ENCODE measurements around the gene TPM3. TPM values are rescaled to one million over a fixed set of nuclear protein-coding genes. Genes with fewer than 3 reads are reported as not detected.

The TPM3 gene
- total and polyA plus RNA-seq, 10 donors, result 221 to 596 (median 429) TPM

DNA sequence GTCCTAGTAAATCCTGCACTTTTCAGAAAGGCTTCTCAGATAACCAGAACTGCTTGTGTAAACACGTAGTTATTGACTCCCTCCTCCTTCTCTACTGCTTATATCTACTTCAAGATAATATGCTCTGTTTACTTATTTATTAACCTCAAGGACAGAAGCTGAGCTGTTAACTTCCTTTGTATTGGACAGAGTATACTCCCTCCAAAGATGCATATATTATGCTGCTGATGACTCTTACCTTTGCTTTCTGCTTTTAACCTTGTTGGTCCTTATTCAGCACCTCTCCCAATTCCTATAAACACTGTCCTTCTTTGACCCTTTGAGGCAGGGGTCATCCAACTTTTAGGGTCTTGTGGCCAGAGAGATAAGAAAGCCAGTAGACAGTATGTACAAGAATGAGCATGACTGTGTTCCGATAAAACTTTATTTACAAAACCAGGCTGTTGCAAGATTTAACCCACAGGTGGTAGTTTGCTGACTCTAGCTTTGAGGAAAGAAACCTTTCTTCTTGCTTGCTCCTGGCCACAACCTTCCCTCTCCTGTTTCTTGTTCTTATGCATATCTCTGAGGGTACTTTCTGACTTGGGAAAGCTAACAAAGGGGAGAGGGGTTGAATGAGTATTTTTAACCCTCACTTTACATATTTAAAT is 4.9 kb downstream of the TPM3 start:
- no peak for TF ChIP-seq POLR2A (IDR thresholded peaks at IDR 0.05)
- no peak for TF ChIP-seq POLR2AphosphoS5 (IDR thresholded peaks at IDR 0.05)
- TF ChIP-seq, protein P1, sequence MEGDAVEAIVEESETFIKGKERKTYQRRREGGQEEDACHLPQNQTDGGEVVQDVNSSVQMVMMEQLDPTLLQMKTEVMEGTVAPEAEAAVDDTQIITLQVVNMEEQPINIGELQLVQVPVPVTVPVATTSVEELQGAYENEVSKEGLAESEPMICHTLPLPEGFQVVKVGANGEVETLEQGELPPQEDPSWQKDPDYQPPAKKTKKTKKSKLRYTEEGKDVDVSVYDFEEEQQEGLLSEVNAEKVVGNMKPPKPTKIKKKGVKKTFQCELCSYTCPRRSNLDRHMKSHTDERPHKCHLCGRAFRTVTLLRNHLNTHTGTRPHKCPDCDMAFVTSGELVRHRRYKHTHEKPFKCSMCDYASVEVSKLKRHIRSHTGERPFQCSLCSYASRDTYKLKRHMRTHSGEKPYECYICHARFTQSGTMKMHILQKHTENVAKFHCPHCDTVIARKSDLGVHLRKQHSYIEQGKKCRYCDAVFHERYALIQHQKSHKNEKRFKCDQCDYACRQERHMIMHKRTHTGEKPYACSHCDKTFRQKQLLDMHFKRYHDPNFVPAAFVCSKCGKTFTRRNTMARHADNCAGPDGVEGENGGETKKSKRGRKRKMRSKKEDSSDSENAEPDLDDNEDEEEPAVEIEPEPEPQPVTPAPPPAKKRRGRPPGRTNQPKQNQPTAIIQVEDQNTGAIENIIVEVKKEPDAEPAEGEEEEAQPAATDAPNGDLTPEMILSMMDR (IDR thresholded peaks at IDR 0.05 in 8 of 11, conservative IDR thresholded peaks at IDR 0.05 in 3 of 11), result no peak
- intact Hi-C loops (cut with DNase I; ENCODE audit: low total_unique reads), result no loop called here

DNA sequence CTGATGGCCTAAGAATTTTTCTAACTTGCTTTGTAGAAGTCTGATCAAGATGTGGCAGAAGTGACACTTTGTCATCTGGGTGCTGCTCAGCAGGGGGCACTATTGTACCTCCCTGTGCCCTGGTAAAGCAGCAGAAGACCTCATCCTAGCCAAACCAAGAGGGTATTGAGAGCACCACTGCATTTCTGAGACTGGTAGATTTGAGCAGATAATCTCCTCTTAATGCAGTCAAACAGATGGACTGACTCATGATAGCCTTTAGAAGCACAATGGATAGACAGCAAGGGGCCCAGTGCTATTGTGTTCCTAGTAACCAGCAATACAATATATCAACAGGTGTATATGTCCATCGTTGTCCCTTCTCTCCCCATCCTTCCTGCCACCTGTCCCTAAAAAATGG is 5.7 kb downstream of the TPM3 start:
- TF ChIP-seq, protein P1 (IDR thresholded peaks at IDR 0.05 in 8 of 11, conservative IDR thresholded peaks at IDR 0.05 in 3 of 11), result peak in 9 of 11 experiments; percentile 6 to 64 (median 48)
- TF ChIP-seq POLR2AphosphoS5 (IDR thresholded peaks at IDR 0.05), result no peak
- Histone ChIP-seq H3K4me3 (no peak overlapping the region), H3K27ac (no peak overlapping the region), H3K9me3 (no peaks in the 10 kb centered on the region), H3K36me3 (no peaks in the 10 kb centered on the region), H3K4me1 (peaks cover 13 to 29% (median 17%) of the 10 kb centered on the region in 6 donors), H3K27me3 (replicated peaks in 1 of 7) (peaks cover 0 to 4% (median 0%) of the 10 kb centered on the region in 7 donors)
- 73 to 86% (median 78%) methylated on average over 1 of the region's 1 CpG for WGBS, 5 donors
- no peak for DNase-seq
- intact Hi-C loops (cut with DNase I; ENCODE audit: low total_unique reads), result no loop called here

More for the DNA sequence above, 4.9 kb downstream of the TPM3 start:
- WGBS, 5 donors, result 55 to 67% (median 59%) methylated on average over 2 of the region's 2 CpGs
- H3K27me3 ChIP-seq (replicated peaks in 1 of 7), result peaks cover 0 to 4% (median 0%) of the 10 kb centered on the region in 7 donors
- H3K4me3 ChIP-seq, result no peak overlapping the region
- peaks cover 5 to 29% (median 10%) of the 10 kb centered on the region in 6 donors for H3K4me1 ChIP-seq
- DNase-seq, result no peak
- no peak overlapping the region for H3K27ac ChIP-seq
- no peaks in the 10 kb centered on the region for H3K36me3 ChIP-seq
- H3K9me3 ChIP-seq, result no peaks in the 10 kb centered on the region

DNA sequence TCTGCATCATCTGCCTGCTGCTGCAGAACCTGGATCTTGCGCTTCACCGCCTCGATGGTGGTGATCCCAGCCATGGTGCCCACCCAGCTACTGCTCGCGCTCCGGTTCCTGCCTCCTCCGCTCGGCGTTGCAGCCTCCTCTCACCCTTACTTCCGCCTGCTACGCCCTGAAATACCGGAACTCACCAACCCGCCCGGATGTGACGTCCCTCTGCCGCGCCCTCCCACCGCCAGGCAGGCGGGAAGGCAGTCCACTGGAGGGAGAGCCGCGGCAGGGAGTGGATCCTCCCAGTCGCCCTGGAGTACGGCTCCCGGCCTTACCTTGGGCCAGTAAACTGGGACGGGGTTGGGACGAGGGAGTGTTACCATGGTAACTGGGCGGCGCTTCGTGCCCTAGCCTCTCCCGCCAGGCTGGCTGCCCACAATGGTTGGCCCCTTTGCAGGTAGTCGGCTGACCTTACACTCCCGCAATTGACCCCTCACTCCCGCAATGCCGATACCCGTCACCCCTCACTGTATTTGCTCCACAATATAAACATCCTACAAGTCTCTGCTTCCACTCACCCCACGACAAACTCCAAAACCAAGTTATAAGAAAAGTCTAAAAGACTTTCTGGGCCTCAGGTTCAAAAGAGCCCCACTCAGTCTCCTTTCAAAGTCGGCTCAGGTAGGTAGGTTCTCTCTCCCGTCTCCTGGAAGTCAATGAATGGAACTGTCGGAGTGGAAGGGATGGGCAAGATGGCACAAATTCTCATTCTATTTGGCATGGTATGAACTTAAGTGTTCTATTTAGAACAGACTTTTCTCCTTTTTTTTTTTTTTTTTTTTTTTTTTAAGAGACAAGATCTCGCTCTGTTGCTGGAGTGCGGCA is 8.6 kb downstream of the TPM3 start:
- peak; percentile 100 for TF ChIP-seq POLR2AphosphoS5 (IDR thresholded peaks at IDR 0.05)
- peak; percentile 87 to 99 (median 98) for TF ChIP-seq POLR2A (IDR thresholded peaks at IDR 0.05)
- TF ChIP-seq, protein P1 (IDR thresholded peaks at IDR 0.05 in 8 of 11, conservative IDR thresholded peaks at IDR 0.05 in 3 of 11), result peak in 9 of 11 experiments; percentile 18 to 64 (median 46)
- H3K4me3 ChIP-seq, result peak overlapping the region; percentile 92 to 100 (median 98)
- 5 to 7% (median 6%) methylated on average over 32 to 41 of the region's 41 CpGs for WGBS, 5 donors
- peak overlapping the region; percentile 90 to 99 (median 97) for H3K27ac ChIP-seq
- intact Hi-C loops (cut with DNase I; ENCODE audit: low total_unique reads), result no loop called here
- DNase-seq, result peak; percentile 99
- peaks cover 0 to 4% (median 0%) of the 10 kb centered on the region in 7 donors for H3K27me3 ChIP-seq (replicated peaks in 1 of 7)
- no peaks in the 10 kb centered on the region for H3K9me3 ChIP-seq
- peaks cover 0 to 18% (median 2%) of the 10 kb centered on the region in 6 donors for H3K36me3 ChIP-seq
- H3K4me1 ChIP-seq, result peaks cover 41 to 50% (median 46%) of the 10 kb centered on the region in 6 donors
